H54 (cell line): ENCODE measurements around the gene MYEOV.

Source experiments
- DNase-seq: peaks from one replicate; pipeline ENCODE4 v3.0.0; 2011; ENCODE audit warnings: low spot score, mixed read lengths; ENCODE audit not compliant: insufficient read length
- FAIRE-seq: peaks from 3 replicates; lab custom pipeline; 2011; peaks lifted over from hg19 to GRCh38; lab: Jason Lieb, UNC
- POLR2A ChIP-seq: IDR thresholded peaks from 2 replicates; pipeline ENCODE4 v1.6.1; 2011; ENCODE audit warnings: low read depth, mild to moderate bottlenecking, low read length

Gene MYEOV

GRCh38 chr11:69314555-69314954 is 20.6 kb downstream of the MYEOV start:
- no peak for TF ChIP-seq POLR2A
- DNase-seq, result no peak
- no peak for FAIRE-seq

GRCh38 chr11:69316956-69317355 is 23.0 kb downstream of the MYEOV start:
- FAIRE-seq (no peak), DNase-seq (no peak)
- no peak for TF ChIP-seq POLR2A

GRCh38 chr11:69317401-69318092 is 23.6 kb downstream of the MYEOV start:
- FAIRE-seq (no peak), DNase-seq (no peak)
- no peak for TF ChIP-seq POLR2A

- no peak for FAIRE-seq
These were observed 24.1 kb downstream of the MYEOV start for GRCh38 chr11:69318093-69318420.

GRCh38 chr11:69319255-69320106 is 25.5 kb downstream of the MYEOV start:
- no peak for FAIRE-seq
- DNase-seq, result no peak
- 0 out of 2 replicates have a peak, but pooled peaks have one; percentile 8 for TF ChIP-seq POLR2A

More at GRCh38 chr11:69318093-69318420, 24.1 kb downstream of the MYEOV start:
- no peak for TF ChIP-seq POLR2A
- no peak for DNase-seq

GRCh38 chr11:69320326-69320725 is 26.4 kb downstream of the MYEOV start:
- DNase-seq, result peak; percentile 76
- FAIRE-seq, result no peak

GRCh38 chr11:69320756-69321741 is 27.1 kb downstream of the MYEOV start:
- DNase-seq (no peak), FAIRE-seq (no peak)
- no peak for TF ChIP-seq POLR2A

More at GRCh38 chr11:69320326-69320725, 26.4 kb downstream of the MYEOV start:
- TF ChIP-seq POLR2A, result no peak; the same call in 1 of the 2 replicates

GRCh38 chr11:69321877-69322361 is 28.0 kb downstream of the MYEOV start:
- DNase-seq (peak; percentile 79), FAIRE-seq (no peak)
- TF ChIP-seq POLR2A, result no peak

- no peak for DNase-seq
- no peak for TF ChIP-seq POLR2A
- FAIRE-seq, result no peak
These were observed 31.5 kb downstream of the MYEOV start for GRCh38 chr11:69325446-69325845.

GRCh38 chr11:69326622-69327219 is 32.8 kb downstream of the MYEOV start:
- DNase-seq, result no peak
- TF ChIP-seq POLR2A, result no peak
- FAIRE-seq, result no peak

GRCh38 chr11:69327741-69328191 is 33.8 kb downstream of the MYEOV start:
- no peak for TF ChIP-seq POLR2A
- FAIRE-seq, result no peak
- DNase-seq, result no peak

GRCh38 chr11:69328231-69328630 is 34.3 kb downstream of the MYEOV start:
- no peak for DNase-seq
- TF ChIP-seq POLR2A, result no peak
- no peak for FAIRE-seq

- no peak for DNase-seq
- no peak for FAIRE-seq
These were observed 35.6 kb downstream of the MYEOV start for GRCh38 chr11:69329581-69329980.

More at GRCh38 chr11:69329581-69329980, 35.6 kb downstream of the MYEOV start:
- no peak for TF ChIP-seq POLR2A
